ENCODE measurements around the gene TRHDE.

Gene TRHDE

GRCh38 chr12:72368298-72368697, 96.1 kb downstream of the TRHDE start:
- no peak for ATAC-seq
- TF ChIP-seq BACH2 (CRISPR knock-in tag; IDR thresholded peaks at IDR 0.05; ENCODE audit: borderline replicate concordance) (no peak), PATZ1 (CRISPR knock-in tag; IDR thresholded peaks at IDR 0.05; ENCODE audit: borderline replicate concordance) (no peak), ZNF8 (CRISPR knock-in tag; IDR thresholded peaks at IDR 0.05) (no peak)

GRCh38 chr12:72368719-72369422, 96.7 kb downstream of the TRHDE start:
- TF ChIP-seq POU6F1 (CRISPR knock-in tag; IDR thresholded peaks at IDR 0.05; ENCODE audit: borderline replicate concordance, low read depth) = no peak
- no peak for TF ChIP-seq SNAI2 (CRISPR knock-in tag; IDR thresholded peaks at IDR 0.05)
- TF ChIP-seq ISL1 (CRISPR knock-in tag; IDR thresholded peaks at IDR 0.05) = no peak
- no peak for TF ChIP-seq CSDC2 (CRISPR knock-in tag; IDR thresholded peaks at IDR 0.05)
- TF ChIP-seq GLIS3 (CRISPR knock-in tag; IDR thresholded peaks at IDR 0.05) = no peak
- TF ChIP-seq ZC3H10 (CRISPR knock-in tag; IDR thresholded peaks at IDR 0.05) = no peak
- no peak for TF ChIP-seq BACH2 (CRISPR knock-in tag; IDR thresholded peaks at IDR 0.05; ENCODE audit: borderline replicate concordance)
- no peak for TF ChIP-seq ZNF8 (CRISPR knock-in tag; IDR thresholded peaks at IDR 0.05)
- ATAC-seq = no peak

GRCh38 chr12:72369423-72369959, 97.3 kb downstream of the TRHDE start:
- no peak for TF ChIP-seq BACH2 (CRISPR knock-in tag; IDR thresholded peaks at IDR 0.05; ENCODE audit: borderline replicate concordance)
- TF ChIP-seq ISL1 (CRISPR knock-in tag; IDR thresholded peaks at IDR 0.05) = no peak
- no peak for TF ChIP-seq ZNF8 (CRISPR knock-in tag; IDR thresholded peaks at IDR 0.05)
- no peak for TF ChIP-seq RARB (CRISPR knock-in tag; IDR thresholded peaks at IDR 0.05)
- TF ChIP-seq ZNF70 (CRISPR knock-in tag; IDR thresholded peaks at IDR 0.05) = no peak
- TF ChIP-seq ESRRG (CRISPR knock-in tag; IDR thresholded peaks at IDR 0.05) = no peak
- TF ChIP-seq PATZ1 (CRISPR knock-in tag; IDR thresholded peaks at IDR 0.05; ENCODE audit: borderline replicate concordance) = no peak
- TF ChIP-seq ZFP3 (CRISPR knock-in tag; IDR thresholded peaks at IDR 0.05) = no peak
- TF ChIP-seq CSRNP3 (CRISPR knock-in tag; IDR thresholded peaks at IDR 0.05) = no peak
- no peak for TF ChIP-seq TCF4 (CRISPR knock-in tag; IDR thresholded peaks at IDR 0.05; ENCODE audit: borderline replicate concordance)
- no peak for TF ChIP-seq CSDC2 (CRISPR knock-in tag; IDR thresholded peaks at IDR 0.05)
- TF ChIP-seq GLIS3 (CRISPR knock-in tag; IDR thresholded peaks at IDR 0.05) = no peak
- no peak for TF ChIP-seq ZNF565 (CRISPR knock-in tag; conservative IDR thresholded peaks at IDR 0.05; ENCODE audit: low read depth)
- no peak for TF ChIP-seq POU6F1 (CRISPR knock-in tag; IDR thresholded peaks at IDR 0.05; ENCODE audit: borderline replicate concordance, low read depth)
- no peak for ATAC-seq

- ATAC-seq = no peak
- TF ChIP-seq ZFP30 (CRISPR knock-in tag; IDR thresholded peaks at IDR 0.05) = no peak
- no peak for TF ChIP-seq OSR1 (CRISPR knock-in tag; IDR thresholded peaks at IDR 0.05)
- TF ChIP-seq PPARA (CRISPR knock-in tag; IDR thresholded peaks at IDR 0.05; ENCODE audit: borderline replicate concordance) = no peak
- TF ChIP-seq ISL1 (CRISPR knock-in tag; IDR thresholded peaks at IDR 0.05) = no peak
- TF ChIP-seq TOX (CRISPR knock-in tag; IDR thresholded peaks at IDR 0.05; ENCODE audit: borderline replicate concordance) = no peak
- no peak for TF ChIP-seq PATZ1 (CRISPR knock-in tag; IDR thresholded peaks at IDR 0.05; ENCODE audit: borderline replicate concordance)
- no peak for TF ChIP-seq CSRNP3 (CRISPR knock-in tag; IDR thresholded peaks at IDR 0.05)
- no peak for TF ChIP-seq BACH2 (CRISPR knock-in tag; IDR thresholded peaks at IDR 0.05; ENCODE audit: borderline replicate concordance)
- TF ChIP-seq GLIS3 (CRISPR knock-in tag; IDR thresholded peaks at IDR 0.05) = no peak
- no peak for TF ChIP-seq ZC3H10 (CRISPR knock-in tag; IDR thresholded peaks at IDR 0.05)
- TF ChIP-seq ZNF8 (CRISPR knock-in tag; IDR thresholded peaks at IDR 0.05) = no peak
Observed at GRCh38 chr12:72380441-72380840, 108.3 kb downstream of the TRHDE start.
